NCI-H2107 treated with DMSO at 0.1 percent for 48 hours (cell line): ENCODE measurements around the gene TBX10.

Source experiments
- DNase-seq: peaks from one replicate; lab custom pipeline; 2025; ENCODE audit not compliant: unreplicated experiment; lab: John Stamatoyannopoulos, UW

Gene TBX10

GRCh38 chr11:67617243-67617953 lies 22.2 kb downstream of the TBX10 start:
- DNase-seq: no peak

DNA sequence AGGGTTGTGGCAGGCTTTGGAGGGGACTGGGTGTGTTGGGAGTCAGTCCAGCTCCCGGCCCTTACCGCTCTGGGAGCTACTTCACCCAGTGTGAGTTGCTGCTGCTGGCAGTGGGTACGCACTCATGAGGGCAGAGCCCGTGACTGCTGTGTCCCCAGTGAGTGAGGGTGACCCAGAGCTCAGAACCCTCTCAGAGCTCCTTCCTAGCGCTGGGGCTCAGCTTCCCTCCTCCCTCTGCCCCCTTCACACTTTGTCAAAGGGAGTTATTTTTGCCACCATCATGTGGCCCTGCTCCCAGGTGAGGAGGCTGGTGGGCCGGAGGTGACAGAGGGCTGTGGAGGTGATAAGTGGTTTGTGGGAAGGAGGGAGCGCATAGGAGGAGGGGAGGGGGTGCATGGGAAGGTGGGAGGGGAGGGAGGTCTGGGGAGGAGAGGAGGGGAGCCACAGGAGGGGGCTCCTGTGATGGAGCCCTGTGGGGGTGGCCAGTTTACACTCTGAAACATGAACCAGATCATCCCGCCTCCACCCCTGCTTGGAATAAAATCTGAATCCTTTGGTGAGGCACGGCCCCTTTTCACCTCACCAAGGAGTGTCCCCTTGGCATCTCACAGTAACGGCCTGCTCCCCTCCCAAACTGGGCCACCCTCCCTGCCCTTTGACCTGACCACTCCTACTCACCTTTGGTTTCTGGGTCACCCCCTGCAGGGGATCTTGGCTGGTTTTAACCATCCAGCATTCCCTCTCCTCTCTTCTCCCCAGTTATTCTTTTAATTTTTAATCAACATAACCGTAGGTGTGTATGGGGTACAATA lies 22.9 kb downstream of the TBX10 start:
- DNase-seq: no peak

GRCh38 chr11:67615728-67616430 lies 23.7 kb downstream of the TBX10 start:
- no peak for DNase-seq

GRCh38 chr11:67614730-67615714 lies 24.5 kb downstream of the TBX10 start:
- DNase-seq: no peak

DNA sequence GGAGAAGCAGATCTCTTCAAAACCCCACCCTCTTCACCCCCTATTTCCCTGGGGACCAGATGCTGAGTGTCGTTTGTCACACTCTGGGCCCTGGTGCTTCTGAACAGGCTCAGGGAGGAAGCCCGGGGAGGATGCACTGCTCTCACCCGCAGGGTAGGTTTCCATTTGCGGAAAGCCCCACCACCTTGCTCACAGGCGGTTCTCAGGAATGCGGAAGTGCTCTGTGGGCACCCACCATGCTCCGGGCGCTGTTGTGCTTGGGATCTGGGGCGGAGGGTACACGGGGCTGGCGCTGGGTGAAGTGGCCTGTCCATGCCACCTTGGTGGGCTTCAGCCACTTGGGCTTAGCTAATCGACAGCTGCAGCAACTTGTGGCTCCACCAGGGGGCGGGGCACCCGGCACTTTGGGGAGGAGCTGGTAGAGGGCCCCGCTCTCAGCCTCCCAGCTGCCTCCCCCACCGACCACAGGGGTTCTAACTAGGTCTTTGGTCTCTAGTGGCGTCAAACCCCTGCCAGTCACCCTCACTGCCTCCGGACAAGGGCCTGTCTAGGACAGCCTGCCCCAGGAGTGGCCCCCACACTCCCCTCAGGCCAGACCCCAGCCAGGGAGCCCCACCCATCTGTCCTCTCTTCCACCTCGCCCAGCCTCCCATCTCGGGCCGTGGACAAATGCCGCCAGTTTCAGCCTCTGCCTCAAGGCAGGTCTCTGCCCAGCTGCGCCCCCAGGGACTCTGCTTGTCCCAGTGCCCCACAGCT lies 25.4 kb downstream of the TBX10 start:
- no peak for DNase-seq

GRCh38 chr11:67613313-67613959 lies 26.1 kb downstream of the TBX10 start:
- DNase-seq: no peak

DNA sequence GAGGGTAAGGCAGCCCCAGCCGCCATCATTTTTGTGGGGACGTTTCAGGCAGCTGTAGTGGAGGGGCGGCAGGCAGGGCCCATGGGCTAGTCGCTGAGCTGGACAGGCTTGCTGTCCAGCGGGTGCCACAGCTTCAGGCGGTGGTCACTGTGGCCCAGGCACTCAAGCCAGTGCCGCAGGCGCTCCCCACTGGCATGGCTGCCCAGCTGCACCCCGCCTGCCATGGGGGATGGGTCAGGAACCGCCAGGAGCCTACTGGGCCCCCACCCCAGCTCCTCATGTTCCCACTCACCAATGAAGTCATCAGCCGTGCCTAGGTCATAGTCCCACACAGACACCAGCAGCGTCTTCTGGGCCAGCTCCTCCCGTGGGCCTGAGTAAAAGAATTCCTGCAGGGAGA lies 26.8 kb downstream of the TBX10 start:
- no peak for DNase-seq

DNA sequence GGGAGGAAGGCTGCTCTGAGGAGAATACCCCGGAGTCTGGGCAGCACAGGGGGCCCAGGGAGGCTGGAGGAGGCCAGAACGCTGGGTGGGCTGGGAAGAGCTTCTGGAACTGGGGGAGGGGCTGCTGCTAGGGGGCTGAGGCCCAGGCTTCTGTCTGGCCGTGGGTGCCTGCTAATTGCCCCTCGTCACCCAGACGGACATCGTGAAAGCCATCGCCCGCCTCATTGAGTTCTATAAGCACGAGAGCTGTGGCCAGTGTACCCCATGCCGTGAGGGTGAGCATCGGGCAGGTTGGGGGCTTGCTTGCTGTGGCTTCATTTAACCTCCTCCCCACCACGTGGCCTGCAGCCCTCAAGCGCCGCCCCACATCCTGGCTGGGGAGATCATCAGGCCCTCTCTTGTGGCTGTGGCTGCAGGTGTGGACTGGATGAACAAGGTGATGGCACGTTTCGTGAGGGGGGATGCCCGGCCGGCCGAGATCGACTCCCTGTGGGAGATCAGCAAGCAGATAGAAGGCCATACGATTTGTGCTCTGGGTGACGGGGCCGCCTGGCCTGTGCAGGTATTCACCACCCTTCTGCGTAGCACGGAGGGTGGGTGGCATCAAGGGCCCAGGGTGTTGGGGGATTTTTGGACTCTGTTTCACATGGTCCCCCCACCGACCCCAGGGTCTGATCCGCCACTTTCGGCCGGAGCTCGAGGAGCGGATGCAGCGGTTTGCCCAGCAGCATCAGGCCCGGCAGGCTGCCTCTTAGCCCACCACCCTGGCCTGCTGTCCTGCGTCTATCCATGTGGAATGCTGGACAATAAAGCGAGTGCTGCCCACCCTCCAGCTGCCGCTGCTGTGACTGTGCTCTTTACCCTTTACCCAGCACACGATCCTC lies 27.6 kb downstream of the TBX10 start:
- DNase-seq: no peak

DNA sequence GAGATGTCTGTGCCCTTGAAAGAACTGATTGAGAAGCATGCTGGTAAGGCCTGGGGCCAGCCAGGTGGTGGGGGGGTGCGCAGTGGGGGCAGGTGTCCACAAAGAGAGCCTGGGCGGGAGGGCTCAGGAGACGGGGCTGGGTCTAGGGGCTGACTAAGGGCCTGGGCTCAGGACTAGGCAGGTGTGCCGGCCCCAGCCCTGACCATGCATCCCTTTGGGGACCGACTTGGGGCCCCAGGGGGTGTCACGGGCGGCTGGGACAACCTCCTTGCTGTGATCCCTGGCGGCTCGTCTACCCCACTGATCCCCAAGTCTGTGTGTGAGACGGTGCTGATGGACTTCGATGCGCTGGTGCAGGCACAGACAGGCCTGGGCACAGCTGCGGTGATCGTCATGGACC lies 28.4 kb downstream of the TBX10 start:
- no peak for DNase-seq

- no peak for DNase-seq
Measured at GRCh38 chr11:67610302-67610868, 29.2 kb downstream of the TBX10 start.

GRCh38 chr11:67609316-67609715 lies 30.2 kb downstream of the TBX10 start:
- DNase-seq: no peak

DNA sequence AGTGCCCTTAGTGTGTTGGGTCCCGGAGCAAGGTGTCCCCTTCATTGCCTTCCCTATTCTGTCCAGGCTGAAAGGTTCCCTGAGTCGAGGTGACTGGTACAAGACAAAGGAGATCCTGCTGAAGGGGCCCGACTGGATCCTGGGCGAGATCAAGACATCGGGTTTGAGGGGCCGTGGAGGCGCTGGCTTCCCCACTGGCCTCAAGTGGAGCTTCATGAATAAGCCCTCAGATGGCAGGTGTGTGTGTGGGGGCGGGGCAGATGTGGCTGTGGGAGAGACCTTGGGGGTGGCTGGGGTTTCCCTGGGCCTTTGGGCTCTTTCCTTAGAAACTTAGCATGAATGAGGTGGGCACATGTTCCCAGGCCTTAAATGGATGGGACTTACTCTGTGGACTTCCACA lies 31.1 kb downstream of the TBX10 start:
- no peak for DNase-seq

DNA sequence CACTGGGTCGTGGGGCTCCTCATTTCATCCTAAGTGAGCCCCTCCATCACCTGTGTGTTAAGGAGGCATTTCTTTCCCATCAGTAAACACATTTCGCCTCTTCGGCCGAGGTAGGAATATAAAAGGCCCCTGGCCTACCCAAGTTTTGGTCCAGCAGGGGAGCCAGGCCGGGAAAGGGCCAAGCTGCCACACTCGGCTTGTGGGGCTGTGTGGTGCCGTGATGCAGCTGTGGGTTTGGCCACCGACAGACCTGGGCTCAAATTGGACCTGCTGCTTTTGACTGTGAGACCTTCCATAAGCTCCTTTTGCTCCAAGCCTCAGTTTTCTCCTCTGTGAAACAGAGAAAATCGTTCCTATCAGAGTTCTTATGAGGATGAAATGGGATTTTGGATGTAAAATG lies 32.1 kb downstream of the TBX10 start:
- no peak for DNase-seq

GRCh38 chr11:67606492-67607295 lies 32.9 kb downstream of the TBX10 start, which contains the start of gene NDUFV1:
Gene NDUFV1, plus strand, starts transcription at chr11:67606936. Its CDS starts 69 bp downstream, at chr11:67607005.
- peak; percentile 83 for DNase-seq

DNA sequence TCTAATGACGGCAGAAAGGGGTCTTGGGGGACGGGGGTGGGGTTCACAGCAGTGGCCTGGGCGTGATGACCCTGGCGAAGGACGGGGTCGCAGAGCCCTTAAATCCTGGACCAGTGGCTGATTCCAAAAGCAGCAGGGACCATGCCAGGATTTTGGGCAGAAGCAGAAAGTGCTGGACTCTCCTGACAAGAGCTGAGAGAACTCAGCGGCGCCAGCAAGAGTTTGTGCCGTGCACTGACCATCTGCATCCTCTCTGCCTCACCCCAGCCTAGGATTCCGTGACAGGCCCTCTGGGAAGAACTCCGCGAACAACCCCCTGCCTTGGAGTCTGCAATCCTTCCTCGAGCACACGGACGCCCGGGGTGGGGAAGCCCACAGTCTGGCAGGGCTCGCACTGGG lies 33.5 kb downstream of the TBX10 start:
- no peak for DNase-seq

DNA sequence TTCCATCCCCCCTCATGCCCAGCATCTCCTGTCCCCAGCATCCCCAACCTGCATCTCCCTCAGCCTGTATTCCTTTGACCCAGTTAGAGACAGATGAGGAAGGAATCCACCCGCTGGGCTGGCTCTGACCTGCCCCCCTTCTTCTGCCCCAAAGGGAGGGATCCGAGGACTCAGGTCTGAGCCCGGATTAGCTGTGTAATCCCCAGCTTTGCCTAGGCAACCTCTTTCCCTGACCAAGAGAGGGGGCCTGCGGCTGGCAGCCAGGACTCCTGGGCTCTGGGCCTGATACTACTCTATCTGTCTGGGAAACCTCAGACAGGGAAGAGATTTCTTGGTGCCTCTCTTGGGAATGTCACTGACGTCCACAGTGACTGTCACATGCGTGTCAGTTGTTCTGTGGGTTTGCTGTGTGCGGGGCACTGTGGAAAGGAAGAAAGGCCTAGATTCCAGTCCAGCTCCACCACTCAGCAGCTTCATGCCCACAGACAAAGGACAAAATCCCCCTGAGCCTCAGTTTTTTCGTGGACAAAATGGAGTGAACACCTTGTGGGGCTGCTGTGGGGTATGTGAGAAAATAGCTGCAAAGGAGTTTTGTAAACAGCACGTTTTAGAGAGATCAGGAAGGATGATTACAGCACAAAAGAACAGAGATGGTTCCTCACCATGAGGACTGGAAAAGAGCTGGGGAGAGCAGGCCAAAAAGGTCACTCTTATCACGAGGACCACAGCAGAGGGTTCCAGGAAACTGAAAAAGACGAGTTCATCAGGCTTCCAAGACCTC lies 34.1 kb downstream of the TBX10 start:
- DNase-seq: no peak
